Testis (tissue), 2 donors: ENCODE measurements around the gene CLTC.

Experiments used
- CTCF ChIP-seq, 3 experiments: fragments of 450-650 bp in 2 of 3; fragments of 200-600 bp in 1 of 3; sonication (generic) in 1 of 3; IDR thresholded peaks; one replicate each; pipeline ENCODE4 v1.5.1; 2016 to 2019; ENCODE audit warnings: antibody characterized with exemption in 3 of 3, mild to moderate bottlenecking in 2 of 3, moderate library complexity in 1 of 3
- POLR2A ChIP-seq: fragments of 450-650 bp; IDR thresholded peaks from one replicate; pipeline ENCODE4 v1.6.1; 2017; ENCODE audit warnings: antibody characterized with exemption, mild to moderate bottlenecking, moderate library complexity

GRCh38 chr17:59684967-59685366 is 65.3 kb downstream of the CLTC start:
- TF ChIP-seq CTCF (IDR thresholded peaks at IDR 0.05) (no peak), POLR2A (no peak)
